ENCODE measurements around the gene TMTC4. TPM values are rescaled to one million over a fixed set of nuclear protein-coding genes. Genes with fewer than 3 reads are reported as not detected.
"Not testable (repeated sequence)": the region's sequence is repeated elsewhere in the genome, so short reads cannot be mapped to it uniquely, and the experiment has no call there.

Gene TMTC4
- total RNA-seq, 1 donor from 2014 or later, result 19.1 TPM

GRCh38 chr13:100637380-100637779, 37.2 kb downstream of the TMTC4 start:
- DNase-seq (ENCODE audit: low spot score), result no peak
- ATAC-seq, result no peak
- intact Hi-C loops (cut with DNase I), result no loop called here

GRCh38 chr13:100636441-100636840, 38.2 kb downstream of the TMTC4 start:
- no peak for DNase-seq (ENCODE audit: low spot score)
- intact Hi-C loops (cut with DNase I), result no loop called here
- ATAC-seq, result no peak

- DNase-seq (ENCODE audit: low spot score), result no peak
- no peak for ATAC-seq
- intact Hi-C loops (cut with DNase I), result no loop called here
These were observed 38.6 kb downstream of the TMTC4 start for GRCh38 chr13:100636004-100636403.

- DNase-seq (ENCODE audit: low spot score) (no peak), ATAC-seq (no peak)
- intact Hi-C loops (cut with DNase I), result no loop called here
These were observed 39.9 kb downstream of the TMTC4 start for GRCh38 chr13:100634696-100635095.

- DNase-seq (ENCODE audit: low spot score) (no peak), ATAC-seq (no peak)
- intact Hi-C loops (cut with DNase I), result no loop called here
These were observed 41.1 kb downstream of the TMTC4 start for GRCh38 chr13:100633461-100633860.

GRCh38 chr13:100630555-100630954, 44.0 kb downstream of the TMTC4 start:
- ATAC-seq (no peak), DNase-seq (ENCODE audit: low spot score) (no peak)
- intact Hi-C loops (cut with DNase I), result no loop called here

- DNase-seq (ENCODE audit: low spot score) (no peak), ATAC-seq (no peak)
- intact Hi-C loops (cut with DNase I), result no loop called here
These were observed 47.5 kb downstream of the TMTC4 start for GRCh38 chr13:100627120-100627519.

GRCh38 chr13:100625447-100625846, 49.1 kb downstream of the TMTC4 start:
- DNase-seq (ENCODE audit: low spot score), result no peak
- ATAC-seq, result no peak
- intact Hi-C loops (cut with DNase I), result no loop called here

- intact Hi-C loops (cut with DNase I), result no loop called here
- DNase-seq (ENCODE audit: low spot score) (no peak), ATAC-seq (no peak)
These were observed 53.8 kb downstream of the TMTC4 start for GRCh38 chr13:100620792-100621191.

GRCh38 chr13:100619940-100620339, 54.7 kb downstream of the TMTC4 start:
- intact Hi-C loops (cut with DNase I), result loop anchor here (5.0 kb wide), 1 partner anchor 288 kb away; no protein-coding TSS in a partner anchor
- DNase-seq (ENCODE audit: low spot score), result no peak
- ATAC-seq, result no peak

- not testable (repeated sequence) for ATAC-seq
- intact Hi-C loops (cut with DNase I), result loop anchor here (5.0 kb wide), 1 partner anchor 287 kb away; no protein-coding TSS in a partner anchor
These were observed 55.7 kb downstream of the TMTC4 start for GRCh38 chr13:100618897-100619296.

GRCh38 chr13:100613031-100613430, 61.6 kb downstream of the TMTC4 start:
- intact Hi-C loops (cut with DNase I), result no loop called here
- DNase-seq (ENCODE audit: low spot score) (no peak), ATAC-seq (no peak)

More at GRCh38 chr13:100618897-100619296, 55.7 kb downstream of the TMTC4 start:
- DNase-seq (ENCODE audit: low spot score), result not testable (repeated sequence)

- intact Hi-C loops (cut with DNase I), result no loop called here
- DNase-seq (ENCODE audit: low spot score) (no peak), ATAC-seq (no peak)
These were observed 62.7 kb downstream of the TMTC4 start for GRCh38 chr13:100611678-100612492.

- intact Hi-C loops (cut with DNase I), result no loop called here
- DNase-seq (ENCODE audit: low spot score) (no peak), ATAC-seq (no peak)
These were observed 63.9 kb downstream of the TMTC4 start for GRCh38 chr13:100610391-100611347.

GRCh38 chr13:100608906-100609305, 65.7 kb downstream of the TMTC4 start:
- intact Hi-C loops (cut with DNase I), result no loop called here
- ATAC-seq, result no peak

GRCh38 chr13:100608489-100608888, 66.1 kb downstream of the TMTC4 start:
- intact Hi-C loops (cut with DNase I), result no loop called here
- no peak for ATAC-seq
- no peak for DNase-seq (ENCODE audit: low spot score)

More at GRCh38 chr13:100608906-100609305, 65.7 kb downstream of the TMTC4 start:
- no peak for DNase-seq (ENCODE audit: low spot score)

- ATAC-seq, result peak; percentile 53
- DNase-seq (ENCODE audit: low spot score), result no peak
- intact Hi-C loops (cut with DNase I), result no loop called here
These were observed 69.5 kb downstream of the TMTC4 start for GRCh38 chr13:100604918-100605710.

GRCh38 chr13:100602493-100603111, 72.0 kb downstream of the TMTC4 start:
- intact Hi-C loops (cut with DNase I), result no loop called here
- peak; percentile 23 for ATAC-seq
- no peak for DNase-seq (ENCODE audit: low spot score)

Data from sciatic nerve (tissue), 2 donors.